ENCODE measurements around the gene NELL2. TPM values are rescaled to one million over a fixed set of nuclear protein-coding genes. Genes with fewer than 3 reads are reported as not detected.

NELL2 gene
- polyA plus RNA-seq, 10 donors, result 0.55 to 12.3 (median 1.1) TPM

- no peak for DNase-seq
These were observed 338.8 kb downstream of the NELL2 start for GRCh38 chr12:44537354-44537753.

- no peak for DNase-seq
These were observed 343.2 kb downstream of the NELL2 start for GRCh38 chr12:44532940-44533339.

- no peak for DNase-seq
These were observed 344.7 kb downstream of the NELL2 start for GRCh38 chr12:44531320-44531971.

- DNase-seq, result no peak
These were observed 349.4 kb downstream of the NELL2 start for GRCh38 chr12:44526655-44527182.

GRCh38 chr12:44525806-44526654 is 350.1 kb downstream of the NELL2 start:
- no peak for DNase-seq

GRCh38 chr12:44523828-44524227 is 352.3 kb downstream of the NELL2 start:
- DNase-seq, result no peak

GRCh38 chr12:44521702-44522101 is 354.4 kb downstream of the NELL2 start:
- DNase-seq, result no peak

GRCh38 chr12:44519931-44520330 is 356.2 kb downstream of the NELL2 start:
- DNase-seq, result no peak

GRCh38 chr12:44511289-44511688 is 364.8 kb downstream of the NELL2 start:
- DNase-seq, result no peak

GRCh38 chr12:44510510-44510909 is 365.6 kb downstream of the NELL2 start:
- no peak for DNase-seq

GRCh38 chr12:44510076-44510475 is 366.0 kb downstream of the NELL2 start:
- DNase-seq, result no peak

- peak in 1 of 3 donors; percentile 6 for DNase-seq
These were observed 366.6 kb downstream of the NELL2 start for GRCh38 chr12:44509471-44509870.

- no peak for DNase-seq
These were observed 368.7 kb downstream of the NELL2 start for GRCh38 chr12:44507461-44507860.

GRCh38 chr12:44504799-44505198 is 371.3 kb downstream of the NELL2 start:
- DNase-seq, result no peak

- DNase-seq, result no peak
These were observed 372.8 kb downstream of the NELL2 start for GRCh38 chr12:44503329-44503728.

- DNase-seq, result no peak
These were observed 373.4 kb downstream of the NELL2 start for GRCh38 chr12:44502681-44503080.

GRCh38 chr12:44500423-44500822 is 375.7 kb downstream of the NELL2 start:
- DNase-seq, result no peak

GRCh38 chr12:44497044-44497443 is 379.1 kb downstream of the NELL2 start:
- DNase-seq, result no peak

- DNase-seq, result no peak
These were observed 385.9 kb downstream of the NELL2 start for GRCh38 chr12:44490181-44490580.

- no peak for DNase-seq
These were observed 387.9 kb downstream of the NELL2 start for GRCh38 chr12:44488180-44488579.

GRCh38 chr12:44484862-44485261 is 391.3 kb downstream of the NELL2 start:
- DNase-seq, result no peak

GRCh38 chr12:44477331-44477980 is 398.7 kb downstream of the NELL2 start:
- no peak for DNase-seq

- no peak for DNase-seq
These were observed 399.4 kb downstream of the NELL2 start for GRCh38 chr12:44476683-44477082.

Measured in muscle of back (tissue), 11 donors.